ENCODE data around the gene S100B. TPM values are rescaled to one million over a fixed set of nuclear protein-coding genes. Genes with fewer than 3 reads are reported as not detected.
A peak's percentile ranks its signal among the peaks of the same experiment; 100 is the strongest.
"Not testable (repeated sequence)": the region's sequence is repeated elsewhere in the genome, so short reads cannot be mapped to it uniquely, and the experiment has no call there.

Gene S100B
- total and polyA plus RNA-seq, 7 experiments from 2014 or later = 0.27 to 7.0 (median 0.97) TPM

DNA sequence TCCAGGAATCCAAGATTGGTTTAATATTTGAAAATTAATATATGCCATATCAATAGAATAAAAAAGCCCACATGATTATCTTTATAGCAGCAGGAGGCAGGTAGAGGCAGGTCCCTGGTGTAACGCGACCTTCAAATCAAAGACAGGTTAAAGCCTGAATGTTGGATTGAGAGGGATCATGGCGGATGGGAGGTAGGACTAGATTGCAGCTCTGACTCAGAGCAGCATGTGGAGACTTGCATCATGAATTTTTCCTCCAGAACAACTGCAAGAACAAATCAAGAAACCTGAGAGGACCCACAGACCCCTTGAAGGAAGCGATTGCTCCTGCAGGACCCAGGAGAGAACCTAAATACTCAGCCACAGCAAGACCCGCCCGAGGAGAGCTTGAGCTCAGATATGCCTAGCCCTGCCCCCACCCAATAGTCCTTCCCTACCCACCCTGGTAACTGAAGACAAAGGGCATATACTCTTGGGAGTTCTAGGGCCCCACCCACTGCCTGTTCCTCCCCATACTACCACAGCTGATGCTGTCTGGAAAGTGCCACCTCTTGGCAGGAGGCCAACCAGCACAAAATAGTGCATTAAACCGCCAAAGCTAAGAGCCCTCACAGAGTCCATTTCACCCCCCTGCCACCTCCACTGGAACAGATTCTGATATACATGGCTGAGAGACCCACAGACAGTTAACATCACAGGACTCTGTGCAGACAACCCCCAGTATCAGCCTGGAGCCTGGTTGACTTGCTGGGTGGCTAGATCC is 19.5 kb downstream of the S100B start:
- Histone ChIP-seq H3K27me3 (ENCODE audit: control insufficient read depth in 2 of 2, insufficient read depth in 2 of 2, low read length in 2 of 2) (no peaks in the 10 kb centered on the region), H3K4me3 (ENCODE audit: low read length) (no peak overlapping the region), H3K36me3 (ENCODE audit: control insufficient read depth in 2 of 3, insufficient read depth in 3 of 3, low read length in 3 of 3) (peaks cover 0 to 6% (median 0%) of the 10 kb centered on the region in 3 experiments), H3K4me1 (ENCODE audit: control insufficient read depth in 2 of 2, insufficient read depth in 2 of 2, low read length in 2 of 2) (peaks cover 0 to 8% of the 10 kb centered on the region in 2 donors), H3K27ac (ENCODE audit: low read depth, low read length) (no peak overlapping the region), H3K9me3 (ENCODE audit: control insufficient read depth in 2 of 3, low read length in 3 of 3) (peaks cover 0 to under 1% (median 0%) of the 10 kb centered on the region in 3 experiments)
- Mint-ChIP-seq H3K9me3 (peaks cover 17 to 87% (median 53%) of the 10 kb centered on the region in 11 donors), H3K27ac (peak overlapping the region in 4 of 9 donors; percentile 51 to 86 (median 66)), H3K4me3 (peak overlapping the region in 2 of 10 donors; percentile 51 to 55), H3K36me3 (peaks cover 38 to 73% (median 50%) of the 10 kb centered on the region in 5 donors), H3K4me1 (peaks cover 10 to 65% (median 50%) of the 10 kb centered on the region in 7 donors), H3K27me3 (peaks cover 0 to 10% (median 0%) of the 10 kb centered on the region in 5 donors)
- CTCF ChIA-PET = no interaction called here
- POLR2A ChIA-PET = interaction anchor here (0.6 to 1.4 kb wide), 5 partner anchors 9 to 41 kb away, joined by 3 to 5 read pairs (median 4); no protein-coding TSS in a partner anchor
- intact Hi-C loops (cut with micrococcal nuclease) = no loop called here
- DNase-seq = no peak
- no peak for ATAC-seq

DNA sequence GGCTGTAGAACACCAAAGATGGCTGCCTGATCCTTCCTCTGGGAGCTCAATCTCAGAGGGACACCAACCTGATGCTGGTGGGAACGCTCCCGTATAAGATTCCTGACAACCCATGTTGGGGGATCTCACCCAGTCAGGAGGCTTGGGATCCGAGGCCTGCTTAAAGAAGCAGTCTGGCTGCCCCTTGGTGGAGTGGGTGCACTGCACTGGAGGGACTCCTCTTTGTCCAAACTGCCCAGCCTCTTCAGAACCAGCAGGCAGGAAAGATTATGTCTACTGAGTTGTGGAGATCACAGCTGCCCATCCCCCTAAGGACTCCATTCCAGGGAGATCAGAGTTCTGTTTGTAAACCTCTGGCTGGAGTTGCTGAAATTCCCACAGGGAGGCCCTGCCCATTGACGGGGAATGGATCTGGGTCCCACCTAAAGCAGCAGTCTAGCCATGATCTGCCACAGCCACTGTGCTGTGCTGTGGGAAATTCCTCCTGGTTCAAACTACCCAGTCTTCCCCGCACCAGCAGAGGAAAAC is 23.0 kb downstream of the S100B start:
- peaks cover 27 to 74% (median 68%) of the 10 kb centered on the region in 5 donors for H3K36me3 Mint-ChIP-seq
- CTCF ChIA-PET = no interaction called here
- H3K27me3 ChIP-seq (ENCODE audit: control insufficient read depth in 2 of 2, insufficient read depth in 2 of 2, low read length in 2 of 2) = no peaks in the 10 kb centered on the region
- ATAC-seq (no peak), DNase-seq (no peak)
- intact Hi-C loops (cut with micrococcal nuclease) = no loop called here
- POLR2A ChIA-PET = interaction anchor here (0.6 to 1.3 kb wide), 6 partner anchors 19 to 47 kb away, joined by 3 to 5 read pairs (median 4); no protein-coding TSS in a partner anchor
- peaks cover 12 to 72% (median 42%) of the 10 kb centered on the region in 11 donors for H3K9me3 Mint-ChIP-seq
- H3K4me3 Mint-ChIP-seq = no peak overlapping the region
- peaks cover 0 to 55% (median 45%) of the 10 kb centered on the region in 7 donors for H3K4me1 Mint-ChIP-seq
- peaks cover 0 to 6% (median 0%) of the 10 kb centered on the region in 3 experiments for H3K36me3 ChIP-seq (ENCODE audit: control insufficient read depth in 2 of 3, insufficient read depth in 3 of 3, low read length in 3 of 3)
- H3K9me3 ChIP-seq (ENCODE audit: control insufficient read depth in 2 of 3, low read length in 3 of 3) = peaks cover 0 to 13% (median 0%) of the 10 kb centered on the region in 3 experiments
- no peak overlapping the region for H3K27ac ChIP-seq (ENCODE audit: low read depth, low read length)
- no peak overlapping the region for H3K4me3 ChIP-seq (ENCODE audit: low read length)
- no peaks in the 10 kb centered on the region for H3K27me3 Mint-ChIP-seq
- H3K27ac Mint-ChIP-seq = no peak overlapping the region
- peaks cover 0 to 8% of the 10 kb centered on the region in 2 donors for H3K4me1 ChIP-seq (ENCODE audit: control insufficient read depth in 2 of 2, insufficient read depth in 2 of 2, low read length in 2 of 2)

DNA sequence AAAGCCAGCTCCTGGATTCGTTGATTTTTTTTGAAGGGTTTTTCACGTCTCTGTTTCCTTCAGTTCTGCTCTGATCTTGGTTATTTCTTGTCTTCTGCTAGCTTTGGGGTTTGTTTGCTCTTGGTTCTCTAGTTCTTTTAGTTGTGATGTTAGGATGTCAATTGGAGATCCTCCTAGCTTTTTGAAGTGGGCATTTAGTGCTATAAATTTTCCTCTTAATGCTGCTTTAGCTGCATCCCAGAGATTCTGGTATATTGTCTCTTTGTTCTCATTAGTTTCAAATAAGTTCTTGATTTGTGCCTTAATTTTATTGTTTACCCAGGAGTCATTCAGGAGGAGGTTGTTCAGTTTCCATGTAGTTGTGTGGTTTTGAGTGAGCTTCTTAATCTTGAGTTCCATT is 25.5 kb downstream of the S100B start:
- ATAC-seq; intact Hi-C loops (cut with micrococcal nuclease); H3K4me3 ChIP-seq (ENCODE audit: low read length); H3K27ac ChIP-seq (ENCODE audit: low read depth, low read length); DNase-seq; H3K27me3 ChIP-seq (ENCODE audit: control insufficient read depth in 2 of 2, insufficient read depth in 2 of 2, low read length in 2 of 2); H3K36me3 ChIP-seq (ENCODE audit: control insufficient read depth in 2 of 3, insufficient read depth in 3 of 3, low read length in 3 of 3); H3K27me3 Mint-ChIP-seq; CTCF ChIA-PET: not testable (repeated sequence)
- peak overlapping the region in 1 of 9 donors; percentile 4 for H3K27ac Mint-ChIP-seq
- H3K36me3 Mint-ChIP-seq = peaks cover 19 to 61% (median 59%) of the 10 kb centered on the region in 5 donors
- Histone ChIP-seq H3K9me3 (ENCODE audit: control insufficient read depth in 2 of 3, low read length in 3 of 3) (peaks cover 0 to 13% (median 0%) of the 10 kb centered on the region in 3 experiments), H3K4me1 (ENCODE audit: control insufficient read depth in 2 of 2, insufficient read depth in 2 of 2, low read length in 2 of 2) (peaks cover 0 to 13% of the 10 kb centered on the region in 2 donors)
- POLR2A ChIA-PET = interaction anchor here (1.3 to 1.5 kb wide), 2 partner anchors 27 to 47 kb away, joined by 3 to 7 read pairs; no protein-coding TSS in a partner anchor
- H3K9me3 Mint-ChIP-seq = peaks cover 12 to 49% (median 32%) of the 10 kb centered on the region in 11 donors
- H3K4me1 Mint-ChIP-seq = peaks cover 5 to 55% (median 53%) of the 10 kb centered on the region in 7 donors
- peak overlapping the region in 1 of 10 donors; percentile 29 for H3K4me3 Mint-ChIP-seq

DNA sequence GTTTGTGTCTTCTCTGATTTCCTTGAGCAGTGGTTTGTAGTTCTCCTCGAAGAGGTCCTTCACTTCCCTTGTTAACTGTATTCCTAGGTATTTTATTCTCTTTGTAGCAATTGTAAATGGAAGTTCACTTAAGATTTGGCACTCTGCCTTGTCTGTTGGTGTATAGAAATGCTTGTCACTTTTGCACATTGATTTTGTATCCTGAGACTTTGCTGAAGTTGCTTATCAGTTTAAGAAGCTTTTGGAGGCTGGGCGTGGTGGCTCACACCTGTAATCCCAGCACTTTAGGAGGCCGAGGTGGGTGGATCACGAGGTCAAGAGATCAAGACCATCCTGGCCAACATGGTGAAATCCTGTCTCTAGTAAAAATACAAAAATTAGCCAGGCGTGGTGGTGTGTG is 27.1 kb downstream of the S100B start:
- H3K9me3 ChIP-seq (ENCODE audit: control insufficient read depth in 2 of 3, low read length in 3 of 3) = peaks cover 0 to 19% (median 0%) of the 10 kb centered on the region in 3 experiments
- H3K4me3 Mint-ChIP-seq; H3K27ac ChIP-seq (ENCODE audit: low read depth, low read length); CTCF ChIA-PET; H3K27ac Mint-ChIP-seq; DNase-seq; H3K4me3 ChIP-seq (ENCODE audit: low read length); H3K27me3 ChIP-seq (ENCODE audit: control insufficient read depth in 2 of 2, insufficient read depth in 2 of 2, low read length in 2 of 2); H3K27me3 Mint-ChIP-seq; ATAC-seq; intact Hi-C loops (cut with micrococcal nuclease): not testable (repeated sequence)
- H3K36me3 ChIP-seq (ENCODE audit: control insufficient read depth in 2 of 3, insufficient read depth in 3 of 3, low read length in 3 of 3) = peaks cover 0 to 11% (median 4%) of the 10 kb centered on the region in 3 experiments
- Mint-ChIP-seq H3K9me3 (peaks cover 12 to 43% (median 26%) of the 10 kb centered on the region in 11 donors), H3K4me1 (peaks cover 8 to 59% (median 52%) of the 10 kb centered on the region in 7 donors), H3K36me3 (peaks cover 16 to 62% (median 55%) of the 10 kb centered on the region in 5 donors)
- H3K4me1 ChIP-seq (ENCODE audit: control insufficient read depth in 2 of 2, insufficient read depth in 2 of 2, low read length in 2 of 2) = peaks cover 0 to 13% of the 10 kb centered on the region in 2 donors
- POLR2A ChIA-PET = interaction anchor here (0.8 kb wide), 1 partner anchor 29 kb away, joined by 3 read pairs; no protein-coding TSS in a partner anchor

- Mint-ChIP-seq H3K4me3 (peak overlapping the region in 1 of 10 donors; percentile 30), H3K27ac (peak overlapping the region in 4 of 9 donors; percentile 29 to 56 (median 48)), H3K9me3 (peaks cover 0 to 20% (median 7%) of the 10 kb centered on the region in 11 donors), H3K36me3 (peaks cover 12 to 58% (median 50%) of the 10 kb centered on the region in 5 donors), H3K4me1 (peaks cover 8 to 76% (median 61%) of the 10 kb centered on the region in 7 donors), H3K27me3 (no peaks in the 10 kb centered on the region)
- Histone ChIP-seq H3K4me1 (ENCODE audit: control insufficient read depth in 2 of 2, insufficient read depth in 2 of 2, low read length in 2 of 2) (peaks cover 0 to 14% of the 10 kb centered on the region in 2 donors), H3K27ac (ENCODE audit: low read depth, low read length) (no peak overlapping the region), H3K4me3 (ENCODE audit: low read length) (no peak overlapping the region), H3K9me3 (ENCODE audit: control insufficient read depth in 2 of 3, low read length in 3 of 3) (peaks cover 0 to 7% (median 0%) of the 10 kb centered on the region in 3 experiments), H3K36me3 (ENCODE audit: control insufficient read depth in 2 of 3, insufficient read depth in 3 of 3, low read length in 3 of 3) (peaks cover 10 to 34% (median 10%) of the 10 kb centered on the region in 3 experiments), H3K27me3 (ENCODE audit: control insufficient read depth in 2 of 2, insufficient read depth in 2 of 2, low read length in 2 of 2) (no peaks in the 10 kb centered on the region)
- intact Hi-C loops (cut with micrococcal nuclease) = no loop called here
- no peak for ATAC-seq
- POLR2A ChIA-PET = interaction anchor here (0.6 kb wide), 1 partner anchor 62 kb away, joined by 6 read pairs; no protein-coding TSS in a partner anchor
- no peak for DNase-seq
- CTCF ChIA-PET = no interaction called here
Observed at GRCh38 chr21:46572850-46573249, 32.0 kb downstream of the S100B start.

GRCh38 chr21:46570631-46571030 is 34.3 kb downstream of the S100B start:
- ChIA-PET CTCF (no interaction called here), POLR2A (interaction anchor here (0.8 to 1.2 kb wide), 3 partner anchors 14 to 64 kb away, joined by 3 read pairs; no protein-coding TSS in a partner anchor)
- Histone ChIP-seq H3K4me1 (ENCODE audit: control insufficient read depth in 2 of 2, insufficient read depth in 2 of 2, low read length in 2 of 2) (peaks cover 0 to 23% of the 10 kb centered on the region in 2 donors), H3K27me3 (ENCODE audit: control insufficient read depth in 2 of 2, insufficient read depth in 2 of 2, low read length in 2 of 2) (no peaks in the 10 kb centered on the region), H3K4me3 (ENCODE audit: low read length) (no peak overlapping the region), H3K9me3 (ENCODE audit: control insufficient read depth in 2 of 3, low read length in 3 of 3) (peaks cover 0 to 7% (median 0%) of the 10 kb centered on the region in 3 experiments), H3K27ac (ENCODE audit: low read depth, low read length) (no peak overlapping the region), H3K36me3 (ENCODE audit: control insufficient read depth in 2 of 3, insufficient read depth in 3 of 3, low read length in 3 of 3) (peaks cover 13 to 57% (median 16%) of the 10 kb centered on the region in 3 experiments)
- no peak overlapping the region for H3K4me3 Mint-ChIP-seq
- intact Hi-C loops (cut with micrococcal nuclease) = no loop called here
- DNase-seq = no peak
- H3K27ac Mint-ChIP-seq = peak overlapping the region in 6 of 9 donors; percentile 9 to 80 (median 56)
- peaks cover 19 to 70% (median 63%) of the 10 kb centered on the region in 5 donors for H3K36me3 Mint-ChIP-seq
- H3K9me3 Mint-ChIP-seq = peaks cover 0 to 20% (median 7%) of the 10 kb centered on the region in 11 donors
- no peaks in the 10 kb centered on the region for H3K27me3 Mint-ChIP-seq
- H3K4me1 Mint-ChIP-seq = peaks cover 15 to 78% (median 65%) of the 10 kb centered on the region in 7 donors
- no peak for ATAC-seq

Measured in naive thymus-derived CD4-positive, alpha-beta T cell (primary cell).